AG09309 (cell line): ENCODE measurements around the gene GNA12.

Experiments
- DNase-seq: peaks from one replicate; pipeline ENCODE4 v3.0.0-alpha.2; 2010; ENCODE audit warnings: low read depth
- H3K4me3 ChIP-seq: 2 replicates; pipeline ENCODE4 v1.5.1; 2011; ENCODE audit warnings: mild to moderate bottlenecking, low read depth, low read length, moderate library complexity; ENCODE audit not compliant: control insufficient read depth
- CTCF ChIP-seq: IDR thresholded peaks from 2 replicates; pipeline ENCODE4 v1.5.1; 2011; ENCODE audit warnings: mild to moderate bottlenecking, low read depth, low read length, inconsistent platforms; ENCODE audit not compliant: insufficient read depth, control insufficient read depth; ENCODE audit errors: missing control alignments

Gene GNA12

GRCh38 chr7:2785071-2785500 lies 59.0 kb downstream of the GNA12 start:
- no peak for DNase-seq
- no peak for TF ChIP-seq CTCF

GRCh38 chr7:2782565-2782964 lies 61.5 kb downstream of the GNA12 start:
- H3K4me3 ChIP-seq: no peak overlapping the region
- no peak for TF ChIP-seq CTCF
- no peak for DNase-seq

More at GRCh38 chr7:2785071-2785500, 59.0 kb downstream of the GNA12 start:
- H3K4me3 ChIP-seq: no peak overlapping the region

- H3K4me3 ChIP-seq: no peak overlapping the region
- TF ChIP-seq CTCF: no peak
- DNase-seq: no peak
Observed at GRCh38 chr7:2782121-2782520, 62.0 kb downstream of the GNA12 start.

GRCh38 chr7:2781636-2782035 lies 62.5 kb downstream of the GNA12 start:
- DNase-seq: no peak
- TF ChIP-seq CTCF: no peak
- no peak overlapping the region for H3K4me3 ChIP-seq

GRCh38 chr7:2779051-2779450 lies 65.1 kb downstream of the GNA12 start:
- no peak for TF ChIP-seq CTCF
- H3K4me3 ChIP-seq: no peak overlapping the region
- DNase-seq: no peak

GRCh38 chr7:2777898-2778535 lies 66.1 kb downstream of the GNA12 start:
- no peak for TF ChIP-seq CTCF
- no peak overlapping the region for H3K4me3 ChIP-seq
- DNase-seq: no peak
